OCI-LY7 (cell line): Measurements from ENCODE around the gene MSANTD2. TPM values are rescaled to one million over a fixed set of nuclear protein-coding genes. Genes with fewer than 3 reads are reported as not detected.
A peak's percentile ranks its signal among the peaks of the same experiment; 100 is the strongest.

ENCODE experiments used
- BruUV-seq: library from RNA; stranded (reverse); fragments of 400-500 nt; replicated peaks from 2 replicates; lab custom pipeline; 2021; lab: Mats Ljungman, UMichigan
- CTCF ChIA-PET: fragments of 300-600 bp; sonication (Branson Sonifier 250); formaldehyde crosslinking; loops from one replicate; lab custom pipeline; 2022; ENCODE audit warnings: antibody characterized with exemption; ENCODE audit not compliant: unreplicated experiment; lab: Charles Lee
- POLR2A ChIA-PET: fragments of 300-600 bp; sonication (Branson Sonifier 250); formaldehyde crosslinking; loops from one replicate; lab custom pipeline; 2022; ENCODE audit warnings: antibody characterized with exemption; lab: Charles Lee
- DNase-seq: peaks from one replicate; pipeline ENCODE4 v3.0.0-alpha.2; 2015; ENCODE audit warnings: low spot score
- H2AFZ ChIP-seq: fragments of 200-600 bp; sonication (generic), shearing (Covaris generic); 2 replicates; pipeline ENCODE4 v1.6.1; 2014; ENCODE audit warnings: mild to moderate bottlenecking, antibody characterized with exemption, low read length, moderate library complexity
- H3K27ac ChIP-seq: fragments of 200-600 bp; sonication (generic); 2 replicates; pipeline ENCODE4 v1.5.1; 2014; ENCODE audit warnings: mixed run types, low read depth, mild to moderate bottlenecking, moderate library complexity, low read length, inconsistent platforms; ENCODE audit not compliant: poor library complexity, severe bottlenecking
- H3K36me3 ChIP-seq: fragments of 200-600 bp; sonication (generic); 2 replicates; pipeline ENCODE4 v1.6.1; 2014; ENCODE audit warnings: mild to moderate bottlenecking, antibody characterized with exemption, low read length, moderate library complexity, mixed read lengths; ENCODE audit not compliant: insufficient read depth
- H3K4me1 ChIP-seq: fragments of 200-600 bp; sonication (generic); 2 replicates; pipeline ENCODE4 v1.5.1; 2014; ENCODE audit warnings: mild to moderate bottlenecking, low read length; ENCODE audit not compliant: insufficient read depth, poor library complexity, severe bottlenecking
- H3K4me2 ChIP-seq: fragments of 200-600 bp; sonication (generic); 2 replicates; pipeline ENCODE4 v1.6.1; 2014; ENCODE audit warnings: mild to moderate bottlenecking, low read length
- H3K4me3 ChIP-seq: fragments of 200-600 bp; sonication (generic); 2 replicates; pipeline ENCODE4 v1.5.1; 2014; ENCODE audit warnings: mild to moderate bottlenecking, low read depth, low read length; ENCODE audit not compliant: poor library complexity, severe bottlenecking
- H3K79me2 ChIP-seq: fragments of 200-600 bp; sonication (generic); 2 replicates; pipeline ENCODE4 v1.6.1; 2016; ENCODE audit warnings: low read depth, mild to moderate bottlenecking, low read length, moderate library complexity, mixed read lengths; ENCODE audit not compliant: insufficient read depth
- H3K9me2 ChIP-seq: fragments of 200-600 bp; sonication (generic); 2 replicates; pipeline ENCODE4 v1.6.1; 2016; ENCODE audit warnings: mild to moderate bottlenecking, low read length, mixed read lengths; ENCODE audit not compliant: insufficient read depth
- H3K9me3 ChIP-seq: fragments of 200-600 bp; sonication (generic); 2 replicates; pipeline ENCODE4 v1.6.1; 2014; ENCODE audit warnings: mild to moderate bottlenecking, mixed run types, low read length, mixed read lengths
- H4K20me1 ChIP-seq: fragments of 200-600 bp; sonication (generic); 2 replicates; pipeline ENCODE4 v1.6.1; 2014; ENCODE audit warnings: mild to moderate bottlenecking, antibody characterized with exemption, low read length, moderate library complexity, mixed read lengths; ENCODE audit not compliant: insufficient read depth
- CTCF ChIP-seq: fragments of 200-600 bp; sonication (generic); conservative IDR thresholded peaks from 2 replicates; pipeline ENCODE4 v1.5.1; 2014; ENCODE audit warnings: mild to moderate bottlenecking, antibody characterized with exemption, low read length, moderate library complexity, mixed read lengths
- EZH2phosphoT487 ChIP-seq: fragments of 200-600 bp; sonication (generic); IDR thresholded peaks from 2 replicates; pipeline ENCODE4 v1.6.1; 2018; ENCODE audit warnings: low read depth, borderline replicate concordance, mild to moderate bottlenecking, mixed run types, antibody characterized with exemption, low read length, moderate library complexity, mixed read lengths
- intact Hi-C: fragments of 100-400 bp; cut with micrococcal nuclease; formaldehyde crosslinking; loops from one replicate; pipeline ENCODE4 v1.10.0; 2022; ENCODE audit not compliant: unreplicated experiment
- total RNA-seq, 2 experiments: library from RNA; depleted of rRNA in 1 of 2; stranded (reverse); fragments of >200 nt in 1 of 2; shearing (Covaris generic) in 1 of 2; gene quantifications; 2 replicates each; pipeline ENCODE4 v1.2.3, GENCODE V29; 2014 to 2022

Gene MSANTD2
- total RNA-seq, 2 experiments from 2014 or later = 22.1 to 23.4 TPM

- POLR2A ChIA-PET = interaction anchor here (0.6 to 0.9 kb wide), 2 partner anchors 56 to 69 kb away, joined by 3 read pairs; partner anchors contain the start of gene SPA17
- no peaks in the 10 kb centered on the region; the same call in 1 of the 2 replicates for H4K20me1 ChIP-seq
- H2AFZ ChIP-seq = no peak overlapping the region
- H3K4me2 ChIP-seq = no peak overlapping the region
- H3K27ac ChIP-seq = no peak overlapping the region
- H3K36me3 ChIP-seq = no peaks in the 10 kb centered on the region
- no peaks in the 10 kb centered on the region for H3K9me2 ChIP-seq
- intact Hi-C loops = no loop called here
- peaks cover 24% of the 10 kb centered on the region for H3K4me1 ChIP-seq
- CTCF ChIA-PET = interaction anchor here (0.7 kb wide), 1 partner anchor 18 kb away, joined by 3 read pairs; no protein-coding TSS in a partner anchor
- H3K4me3 ChIP-seq = no peak overlapping the region
- DNase-seq = no peak
- TF ChIP-seq EZH2phosphoT487 (no peak), CTCF (no peak)
- no peaks in the 10 kb centered on the region for H3K9me3 ChIP-seq
- no TSS peak for BruUV-seq
- H3K79me2 ChIP-seq = no peaks in the 10 kb centered on the region
These were observed 57.2 kb downstream of the MSANTD2 start for GRCh38 chr11:124743050-124743449.

GRCh38 chr11:124742555-124742954 is 57.7 kb downstream of the MSANTD2 start:
- BruUV-seq = no TSS peak
- peaks cover 24% of the 10 kb centered on the region for H3K4me1 ChIP-seq
- no peaks in the 10 kb centered on the region for H3K9me3 ChIP-seq
- ChIA-PET POLR2A (interaction anchor here (0.6 kb wide), 1 partner anchor 69 kb away, joined by 3 read pairs; the partner anchor contains the start of gene SPA17), CTCF (interaction anchor here (0.7 kb wide), 1 partner anchor 19 kb away, joined by 3 read pairs; no protein-coding TSS in a partner anchor)
- TF ChIP-seq CTCF (no peak), EZH2phosphoT487 (no peak)
- intact Hi-C loops = no loop called here
- H2AFZ ChIP-seq = no peak overlapping the region
- H3K4me2 ChIP-seq = no peak overlapping the region
- no peak overlapping the region for H3K27ac ChIP-seq
- no peaks in the 10 kb centered on the region for H3K79me2 ChIP-seq
- H3K36me3 ChIP-seq = no peaks in the 10 kb centered on the region
- no peaks in the 10 kb centered on the region for H3K9me2 ChIP-seq
- no peak overlapping the region for H3K4me3 ChIP-seq
- H4K20me1 ChIP-seq = no peaks in the 10 kb centered on the region; the same call in 1 of the 2 replicates
- no peak for DNase-seq

GRCh38 chr11:124740277-124740882 is 59.8 kb downstream of the MSANTD2 start:
- DNase-seq = peak; percentile 64
- Histone ChIP-seq H3K9me2 (no peaks in the 10 kb centered on the region), H3K9me3 (no peaks in the 10 kb centered on the region), H3K27ac (no peak overlapping the region), H3K36me3 (no peaks in the 10 kb centered on the region), H4K20me1 (no peaks in the 10 kb centered on the region; the same call in 1 of the 2 replicates), H2AFZ (peak overlapping the region; percentile 47), H3K4me2 (peak overlapping the region; percentile 83), H3K79me2 (no peaks in the 10 kb centered on the region), H3K4me3 (peak overlapping the region; percentile 72), H3K4me1 (peaks cover 20% of the 10 kb centered on the region)
- TF ChIP-seq CTCF = peak; percentile 70
- no peak for TF ChIP-seq EZH2phosphoT487
- CTCF ChIA-PET = interaction anchor here (0.6 kb wide), 1 partner anchor 61 kb away, joined by 3 read pairs; no protein-coding TSS in a partner anchor
- intact Hi-C loops = no loop called here
- no TSS peak for BruUV-seq
- POLR2A ChIA-PET = interaction anchor here (1.4 kb wide), 2 partner anchors 39 to 44 kb away, joined by 3 read pairs; no protein-coding TSS in a partner anchor
